CD4-positive, alpha-beta T cell treated with Interleukin-1 beta for 1 hour (primary cell): ENCODE results near the gene ARID1B.

ENCODE experiments used
- DNase-seq, 2 donors: peaks; one replicate each; pipeline ENCODE4 v3.0.0-alpha.2; 2020 to 2022

Gene ARID1B

DNA sequence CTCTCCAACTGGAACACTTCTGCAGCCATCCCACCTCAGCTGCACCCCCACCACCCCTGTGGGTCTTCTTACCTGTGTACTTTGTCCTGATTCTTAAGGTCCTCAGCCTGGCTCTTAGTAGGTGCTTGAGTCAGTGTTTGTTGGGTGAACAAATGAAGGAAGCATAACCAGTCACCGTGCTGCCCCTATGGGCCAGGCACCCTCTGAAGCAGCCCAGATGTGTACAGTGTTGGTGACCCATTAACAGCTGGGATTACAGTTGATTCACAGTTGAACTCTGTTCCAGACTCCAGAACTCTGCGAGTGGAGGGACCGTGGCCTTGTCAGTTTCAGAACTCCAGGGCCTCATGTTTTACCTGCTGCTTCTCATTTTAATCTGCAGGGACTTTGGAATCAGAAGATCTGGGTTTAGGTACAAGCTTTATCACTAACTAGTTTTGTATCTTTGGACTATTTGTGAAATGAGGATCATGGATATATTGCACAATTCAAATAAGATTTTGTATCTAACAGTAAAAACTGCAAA, 342.4 kb downstream of the ARID1B start:
- no peak for DNase-seq

DNA sequence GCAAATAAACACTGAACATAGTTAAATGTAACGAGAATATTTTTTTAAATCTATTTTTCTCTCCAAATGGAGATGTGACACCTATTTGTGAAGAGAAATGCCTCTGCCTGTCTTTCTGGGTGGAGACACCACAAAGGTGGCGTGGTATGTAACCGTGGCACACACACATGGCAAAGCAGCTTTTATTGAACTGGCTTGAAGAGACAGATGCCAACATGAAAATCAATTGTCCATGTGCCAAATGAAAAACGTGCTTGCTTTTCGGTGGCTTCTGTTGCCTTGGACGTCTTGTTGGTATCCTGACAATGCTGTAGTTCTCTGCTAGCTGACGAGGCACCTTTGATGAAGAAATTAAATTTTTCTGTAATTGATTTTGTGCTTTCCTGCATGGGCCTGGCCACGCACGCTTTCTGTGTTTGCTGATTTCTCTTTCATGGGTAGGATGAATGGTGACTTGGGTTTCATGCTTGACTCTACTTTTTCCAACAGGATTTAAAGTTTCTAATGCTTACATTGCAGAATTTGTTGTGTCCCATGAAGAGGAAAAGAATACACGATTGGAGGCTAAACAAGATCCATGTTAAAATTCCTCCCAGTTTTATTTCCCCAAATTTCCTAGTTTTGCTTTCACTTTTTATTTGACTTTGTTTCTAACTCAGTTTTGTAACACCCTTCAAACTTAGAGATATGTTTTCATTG, 343.5 kb downstream of the ARID1B start:
- DNase-seq = no peak

DNA sequence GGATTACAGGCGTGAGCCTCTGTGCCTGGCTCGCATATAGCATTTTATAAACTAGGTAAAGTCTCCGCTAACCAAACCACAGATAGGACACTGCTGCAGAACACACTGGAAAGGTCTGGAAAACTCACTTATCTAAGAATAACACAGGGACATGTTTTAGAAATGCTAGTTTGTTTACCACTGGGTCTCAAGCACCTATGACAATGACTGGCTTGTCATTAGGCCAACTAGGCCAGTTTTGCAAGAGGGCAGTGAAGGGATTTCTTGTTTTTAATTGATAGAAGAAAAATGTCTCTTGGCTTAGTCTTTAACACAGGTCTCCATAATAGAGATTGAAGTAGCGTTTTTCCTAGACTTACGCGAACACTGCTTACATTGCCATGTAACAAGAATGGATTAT, 344.7 kb downstream of the ARID1B start:
- DNase-seq = no peak

DNA sequence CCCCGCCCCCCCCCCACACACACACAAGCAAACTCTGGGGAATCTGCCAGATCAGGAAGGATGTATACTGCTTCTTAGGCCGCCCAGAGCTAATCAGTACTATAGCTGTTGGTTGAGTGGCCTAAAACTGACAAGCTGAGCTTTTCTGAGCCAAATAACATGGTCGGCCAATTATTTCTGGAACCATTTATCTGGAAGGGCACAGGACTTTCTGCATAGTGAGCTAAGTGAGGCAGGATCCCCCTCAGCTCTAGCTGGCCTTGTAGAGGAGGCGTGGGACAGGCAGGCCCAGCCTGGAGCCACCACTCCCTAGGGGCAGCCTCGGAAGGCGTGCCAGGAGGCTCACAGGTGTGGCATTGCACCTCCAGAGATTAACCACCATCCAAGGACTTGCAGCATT, 346.1 kb downstream of the ARID1B start:
- DNase-seq = no peak

DNA sequence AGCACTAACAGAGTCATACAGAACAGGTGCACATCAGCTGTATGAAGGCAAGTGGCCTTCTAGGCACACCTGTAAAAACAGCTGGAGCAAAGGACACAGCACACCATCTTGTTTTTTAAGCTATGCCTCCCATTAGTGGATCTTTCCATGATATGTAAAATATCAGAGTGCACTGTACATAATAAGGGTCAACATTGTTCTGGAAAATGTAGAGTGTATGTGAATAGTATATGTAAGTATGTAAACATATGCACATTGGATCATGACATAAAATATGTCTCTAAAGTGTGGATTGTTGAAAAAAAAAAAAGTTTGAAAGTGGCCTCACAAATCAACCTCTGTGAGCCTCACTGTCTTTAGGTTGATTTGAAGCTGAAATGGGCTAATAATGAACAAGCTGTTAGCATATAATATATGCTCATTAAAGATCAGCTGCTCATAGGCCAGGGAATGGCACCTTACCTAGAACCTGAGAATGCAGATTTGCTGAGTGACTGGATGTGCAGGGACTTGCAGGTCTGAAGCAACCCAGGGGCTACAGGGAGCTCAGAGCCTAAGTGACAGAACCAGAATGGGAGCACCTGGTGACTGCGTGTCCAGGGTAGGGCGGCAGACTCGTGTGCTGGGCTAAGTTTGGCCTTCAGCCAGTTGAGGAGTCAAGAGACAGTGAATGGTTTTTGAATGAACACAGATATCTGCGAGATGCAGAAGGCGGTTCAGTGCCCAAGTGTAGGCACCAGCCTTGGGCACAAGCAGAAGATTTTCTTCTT, 347.5 kb downstream of the ARID1B start:
- DNase-seq = no peak

DNA sequence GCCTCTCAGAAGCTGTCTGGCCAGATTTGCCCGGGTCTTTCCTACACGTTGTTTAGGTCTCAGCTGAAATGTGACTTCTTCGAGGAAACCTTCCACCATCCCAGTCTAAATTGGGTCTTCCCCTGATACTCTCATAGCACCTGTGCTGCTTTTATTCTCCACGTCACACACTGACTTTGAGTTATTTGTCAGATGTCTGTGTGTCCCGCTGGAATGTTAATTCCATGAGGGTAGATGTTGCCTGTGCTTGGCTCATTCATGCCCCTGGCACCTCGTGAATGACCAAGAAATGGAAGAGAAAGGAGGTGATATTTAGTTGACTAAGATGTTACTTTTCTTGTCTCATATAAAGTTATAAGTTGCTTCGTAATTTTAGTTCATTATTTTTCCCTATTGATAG, 348.4 kb downstream of the ARID1B start:
- DNase-seq = no peak

DNA sequence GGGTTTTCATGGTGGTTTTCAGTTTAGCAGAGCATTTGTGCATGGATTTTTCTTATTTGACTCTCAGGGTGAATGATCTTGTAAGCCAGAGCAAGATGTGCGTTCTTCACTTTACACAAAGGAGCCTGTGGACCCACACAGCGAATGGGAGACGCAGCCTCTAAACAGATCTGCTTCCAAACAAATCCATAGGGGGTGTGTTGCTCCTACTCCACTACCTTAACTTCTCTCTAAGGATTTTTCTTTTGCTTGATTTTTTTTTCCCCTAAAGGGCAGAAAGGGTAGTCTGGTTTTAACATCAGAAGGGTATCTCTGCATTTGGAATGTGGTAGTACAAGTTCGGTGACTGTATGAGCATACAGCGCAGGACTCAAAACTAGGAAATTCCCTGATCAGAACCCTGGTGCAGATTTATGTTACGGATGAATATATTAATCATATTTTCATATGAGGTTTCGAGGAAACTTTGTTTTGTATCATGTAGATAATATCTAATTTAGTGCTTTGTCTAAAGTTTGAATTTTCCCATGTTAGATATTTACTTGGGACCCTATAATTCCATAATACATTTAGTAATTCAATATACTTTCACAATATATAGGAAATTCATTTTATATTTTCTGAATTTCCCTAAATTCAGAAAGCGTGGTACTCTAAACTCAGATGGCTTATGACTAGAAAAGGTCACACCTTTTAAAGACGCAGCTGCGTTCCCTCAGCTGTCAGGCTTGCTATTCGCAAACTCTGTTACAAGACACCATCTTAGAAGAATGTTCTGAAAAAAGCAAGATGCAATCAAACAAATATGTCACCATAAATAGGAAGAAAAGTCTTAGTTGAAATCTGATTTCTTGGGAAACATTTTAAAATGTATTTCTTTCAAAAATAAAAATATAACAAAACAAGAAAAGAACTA, 349.3 kb downstream of the ARID1B start:
- DNase-seq = no peak

DNA sequence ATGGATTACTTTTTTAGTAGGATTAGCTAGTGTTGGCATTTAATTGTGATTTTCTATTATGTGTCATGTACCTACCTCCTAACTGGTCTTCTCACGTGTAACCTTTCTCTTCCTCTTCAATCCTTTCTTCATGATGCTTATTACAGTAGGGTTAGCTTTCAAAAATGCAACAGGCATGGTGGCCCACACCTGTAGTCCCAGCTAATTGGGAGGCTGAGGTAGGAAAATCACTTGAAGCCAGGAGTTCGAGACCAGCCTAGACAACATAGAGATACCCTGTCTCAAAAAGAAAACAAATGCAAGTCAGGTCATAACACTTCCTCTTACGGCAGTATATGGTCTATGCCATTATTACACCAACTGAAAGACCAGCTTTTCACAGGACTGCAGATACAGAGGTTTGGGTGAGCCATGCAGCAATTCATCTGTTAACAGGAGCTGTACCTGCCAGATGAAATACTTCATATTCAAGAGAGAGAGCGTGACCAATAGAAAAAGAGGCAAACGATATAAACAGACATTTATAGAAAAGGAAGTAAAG, 351.1 kb downstream of the ARID1B start:
- no peak for DNase-seq

DNA sequence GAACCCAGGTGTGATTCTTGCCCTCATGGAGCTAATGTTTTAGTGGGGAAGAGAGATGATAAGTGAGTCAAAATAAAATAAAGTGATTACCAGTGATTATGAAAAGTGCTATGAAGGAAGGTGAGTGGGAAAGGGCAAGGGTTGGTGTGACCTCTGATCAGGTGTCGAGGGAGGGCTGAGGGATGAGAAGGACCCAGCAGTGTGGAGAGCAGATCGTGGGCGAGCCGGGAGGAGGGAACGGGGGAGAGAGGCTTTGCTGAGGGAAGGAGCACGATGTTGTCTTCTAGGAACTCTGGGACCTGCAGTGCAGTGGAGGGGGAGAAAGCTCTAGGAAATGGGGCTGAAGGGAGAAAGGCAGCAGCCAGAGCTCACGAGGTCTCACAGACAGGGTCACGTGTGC, 354.1 kb downstream of the ARID1B start:
- no peak for DNase-seq

DNA sequence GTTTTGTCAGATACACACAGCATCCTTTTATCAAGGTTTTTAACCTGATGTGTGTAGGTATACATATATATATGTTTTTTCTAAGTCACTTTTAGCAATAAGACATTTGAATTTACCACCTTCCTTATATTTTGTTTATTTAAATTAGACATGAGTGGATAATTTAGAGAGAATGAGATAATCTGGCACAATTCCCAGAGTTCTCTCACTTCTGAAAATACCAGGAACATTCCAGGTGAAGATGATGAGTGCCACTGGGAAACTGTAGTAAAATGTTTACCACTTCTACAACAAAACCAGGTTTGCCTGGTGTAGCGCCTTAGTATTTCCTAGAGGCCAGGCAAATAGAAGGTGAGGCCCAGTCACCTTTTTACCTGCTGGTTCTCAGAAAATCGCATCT, 356.7 kb downstream of the ARID1B start:
- DNase-seq = no peak

DNA sequence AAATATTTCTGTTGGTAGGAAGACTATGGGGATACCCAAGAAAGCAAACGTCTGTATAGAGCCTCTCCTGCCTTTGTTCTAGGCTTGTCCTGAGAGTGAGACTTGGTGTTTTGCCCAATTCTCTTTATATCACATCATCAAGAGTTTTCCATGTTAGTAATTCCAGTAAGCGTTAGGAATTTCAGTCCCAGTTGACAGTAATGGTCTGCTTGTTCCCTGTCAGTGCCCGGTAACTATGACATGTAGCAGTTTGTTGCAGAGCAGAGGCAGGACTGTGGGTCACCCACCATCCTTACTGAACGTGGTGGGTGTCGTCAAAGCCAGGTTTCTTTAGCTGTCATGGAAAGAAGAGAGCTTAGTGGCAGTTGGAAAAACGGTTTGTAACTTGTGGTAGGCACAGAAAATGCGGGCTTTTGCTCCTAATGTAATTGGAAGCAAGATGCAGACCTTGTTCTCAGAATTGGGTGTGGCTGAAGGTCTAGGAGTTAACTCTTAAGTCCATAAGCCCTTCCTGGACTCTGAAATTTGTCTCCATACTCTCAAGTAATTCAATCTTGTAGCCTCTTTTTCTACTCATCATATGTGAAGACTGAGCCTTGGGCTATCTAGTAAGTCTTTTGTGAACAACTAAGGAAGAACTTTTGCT, 357.3 kb downstream of the ARID1B start:
- no peak for DNase-seq

DNA sequence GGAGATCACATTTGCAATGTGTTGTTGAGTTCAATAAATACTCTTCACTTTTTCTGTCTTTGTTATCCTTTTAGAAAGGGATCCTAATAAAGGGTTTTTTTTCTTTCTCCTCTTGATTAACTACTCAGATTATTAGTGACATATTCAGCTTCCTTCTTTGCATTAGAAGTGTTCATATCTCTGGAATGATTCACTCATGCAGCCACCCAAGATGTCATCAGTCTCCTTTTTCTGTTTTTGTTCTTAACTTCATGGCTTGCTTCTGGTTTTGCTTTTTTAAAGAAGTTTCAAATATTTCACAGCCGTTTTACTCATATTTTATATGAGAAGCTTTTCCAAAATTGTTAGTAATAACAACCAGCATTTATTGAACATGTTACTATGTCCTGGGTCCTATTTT, 358.5 kb downstream of the ARID1B start:
- no peak for DNase-seq

DNA sequence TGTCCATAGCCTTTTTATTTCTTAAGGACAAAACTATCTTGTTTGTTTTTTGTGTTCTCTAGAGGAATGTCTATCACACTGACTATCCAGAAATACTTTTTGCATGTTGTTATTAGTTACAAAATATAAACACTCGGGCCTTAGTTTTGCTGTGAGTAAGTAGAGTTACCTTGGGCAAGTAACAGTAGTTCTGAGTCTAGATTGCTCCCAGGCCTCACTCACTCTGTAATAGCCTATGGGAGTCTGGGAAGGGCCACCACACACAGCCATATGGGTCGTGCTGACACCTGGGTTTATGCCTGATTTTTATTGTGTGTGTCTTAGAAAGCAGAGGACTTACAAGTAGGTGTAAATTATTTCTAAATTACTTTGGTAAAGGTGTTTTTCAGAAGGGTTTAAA, 360.3 kb downstream of the ARID1B start:
- DNase-seq = no peak

DNA sequence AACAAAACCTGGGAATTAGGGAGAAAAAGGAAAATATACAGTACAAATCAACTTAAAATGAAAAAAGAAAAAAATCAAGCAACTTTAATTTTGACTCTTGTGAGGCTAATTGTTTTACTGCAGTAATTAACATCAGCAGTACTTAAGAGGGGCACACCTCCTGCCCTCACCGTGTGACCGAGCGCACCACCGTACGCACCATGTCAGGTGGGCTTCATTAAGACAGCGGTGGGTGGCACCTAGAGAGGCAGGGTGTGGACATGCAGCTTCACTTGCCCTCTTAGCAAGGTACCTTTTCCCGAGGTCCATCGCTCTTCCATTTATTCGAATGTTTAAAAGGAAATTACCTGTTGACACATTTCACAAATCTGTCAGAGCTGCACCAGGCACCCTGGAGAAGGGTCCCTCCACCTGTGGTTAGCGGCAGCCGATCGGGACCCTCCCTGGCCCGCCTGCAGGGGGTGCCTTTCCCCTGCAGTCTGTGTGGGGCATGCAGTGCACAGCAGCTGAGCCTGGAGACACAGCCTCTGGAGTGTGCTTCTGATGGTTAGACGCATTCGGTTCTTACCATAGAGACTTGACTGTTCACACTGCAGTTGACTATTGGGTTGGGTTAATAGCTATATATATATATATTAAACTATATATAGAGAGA, 362.0 kb downstream of the ARID1B start:
- DNase-seq = no peak

DNA sequence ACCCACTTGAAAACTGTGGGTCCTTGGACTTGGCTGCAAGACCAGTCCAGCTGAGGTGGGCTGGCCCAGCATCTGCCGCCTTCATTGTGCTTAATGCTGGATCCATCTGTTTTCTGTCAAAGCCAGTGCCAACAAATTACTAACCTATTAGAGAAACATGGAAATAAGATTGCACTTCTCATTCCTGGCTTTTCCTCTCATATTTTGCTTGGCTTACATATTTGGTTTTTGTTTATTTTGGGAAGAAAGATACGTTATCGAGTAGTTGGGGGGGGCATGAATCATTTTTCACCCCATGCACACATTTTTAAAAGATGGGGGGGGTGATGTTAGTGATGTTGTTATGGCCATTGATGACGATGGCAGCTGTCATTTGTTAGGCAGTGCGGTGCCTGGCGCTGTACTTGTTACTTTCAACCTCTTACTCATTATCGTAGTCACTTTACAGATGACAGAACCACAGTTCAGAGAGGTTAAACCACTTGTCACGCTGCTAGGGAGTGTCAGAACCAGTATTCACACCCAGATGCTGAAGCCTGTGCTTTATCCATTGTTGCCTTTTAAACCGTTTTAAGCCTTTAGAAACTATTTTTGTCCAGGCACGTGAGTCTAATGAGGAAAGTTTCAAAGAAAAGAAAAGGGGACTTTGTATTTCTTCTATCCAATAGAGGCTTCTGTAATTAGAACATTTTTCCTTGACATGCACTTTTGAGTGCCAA, 366.2 kb downstream of the ARID1B start:
- DNase-seq = peak; percentile 42 to 45

DNA sequence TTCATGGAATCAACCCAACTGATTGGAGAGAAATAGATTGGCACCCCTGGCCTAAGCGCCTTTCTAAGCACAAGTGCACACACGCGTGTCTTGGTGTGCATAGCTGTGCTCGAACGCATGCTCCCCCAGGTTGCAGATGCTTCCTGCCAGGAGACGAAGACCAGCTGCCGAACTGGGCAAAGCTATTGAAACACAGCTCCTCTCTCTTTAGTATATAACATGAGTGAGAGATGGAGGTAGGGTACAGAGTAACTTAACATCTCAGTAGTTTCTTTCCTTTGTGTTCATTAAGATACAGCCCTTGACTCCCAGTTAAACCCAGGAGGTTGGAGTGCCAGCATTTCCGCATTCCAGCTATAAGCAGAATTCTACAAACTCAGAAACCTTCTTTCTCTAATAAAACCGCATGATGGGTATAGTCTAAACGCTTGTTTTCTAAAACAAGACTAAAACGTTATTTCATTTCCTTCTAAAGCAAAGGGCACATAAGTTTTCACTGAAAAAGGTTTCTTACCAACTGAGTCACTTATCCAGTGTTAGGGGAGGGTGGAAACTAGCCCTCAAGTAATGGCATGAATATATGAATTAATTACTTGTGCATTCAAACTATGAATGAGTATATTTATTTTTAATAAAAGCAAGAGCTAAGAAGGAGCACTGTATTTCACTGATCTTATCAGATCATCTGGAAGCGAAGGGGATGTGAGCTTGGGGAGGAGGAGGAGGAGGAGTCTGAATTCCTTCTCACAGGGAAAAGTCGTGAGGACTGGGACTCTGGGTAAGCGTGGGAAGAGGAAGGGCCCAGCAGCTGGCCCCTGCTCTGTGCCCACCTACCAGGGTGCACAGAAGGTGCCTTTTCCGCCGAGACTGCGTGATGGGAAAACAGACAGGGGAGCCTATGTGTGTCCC, 367.0 kb downstream of the ARID1B start:
- DNase-seq = no peak

DNA sequence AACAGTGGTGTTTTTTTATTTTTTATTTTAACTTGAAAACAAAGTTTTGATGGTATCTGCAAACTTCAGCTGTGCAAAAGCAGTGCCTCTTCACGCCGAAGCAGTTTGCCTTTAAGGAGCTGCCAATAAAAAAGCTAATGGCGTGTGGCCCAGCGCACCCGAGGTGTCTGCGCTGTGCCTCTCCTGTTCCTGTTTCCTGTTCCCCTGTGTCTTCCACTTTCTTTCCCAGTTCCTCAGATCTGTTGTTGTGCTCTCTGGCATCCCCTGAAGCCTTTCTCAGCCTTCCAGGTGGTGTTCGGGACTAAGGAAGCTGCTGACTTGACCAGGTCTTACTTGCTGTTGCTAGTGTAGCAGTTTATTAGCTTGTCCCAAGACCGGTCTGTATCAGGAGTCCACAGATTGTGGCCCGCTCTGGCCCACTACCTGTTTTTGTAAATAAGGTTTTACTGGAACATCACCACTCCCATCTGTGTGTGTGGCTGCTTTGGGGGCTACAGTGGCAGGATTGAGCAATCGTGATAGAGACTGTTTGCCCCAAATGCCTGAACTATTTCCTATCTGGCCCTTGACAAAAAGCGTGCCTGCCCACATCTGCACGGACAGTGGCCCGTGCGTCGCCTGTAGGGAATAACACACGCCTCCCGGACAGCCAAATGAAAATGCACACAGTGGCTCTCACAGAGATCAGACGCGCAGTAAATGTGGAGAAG, 367.8 kb downstream of the ARID1B start:
- DNase-seq = no peak

DNA sequence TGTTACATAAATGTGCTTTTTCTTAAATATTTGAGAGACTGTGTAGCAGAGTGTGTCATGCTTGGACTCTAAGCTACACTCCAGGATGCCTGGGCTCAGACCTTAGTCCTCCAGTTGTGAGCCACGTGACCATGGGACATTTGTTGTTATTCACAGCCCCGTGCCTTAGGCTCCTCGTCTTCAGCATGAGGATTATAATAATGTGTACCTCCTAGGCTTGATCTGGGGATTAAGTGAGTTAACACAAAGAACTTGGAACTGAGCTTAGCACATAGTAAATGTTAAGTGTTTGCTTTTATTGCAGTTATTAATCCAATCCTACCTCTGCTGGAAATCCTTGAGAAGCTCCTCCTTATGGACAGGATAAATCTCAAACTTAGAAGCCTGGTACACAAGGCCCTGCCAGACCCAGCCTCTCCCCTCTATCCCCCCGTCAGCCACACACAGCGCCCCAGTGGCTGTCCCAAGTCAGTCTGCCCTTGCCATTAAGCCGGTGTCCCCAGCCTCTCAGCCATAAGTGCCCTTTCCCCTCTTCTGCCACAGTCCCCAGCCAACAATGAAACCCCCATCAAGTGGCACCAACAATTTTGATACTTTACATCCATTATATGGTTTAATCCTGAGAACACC, 368.6 kb downstream of the ARID1B start:
- DNase-seq = no peak
